ENCODE measurements around the gene NUMB. TPM values are rescaled to one million over a fixed set of nuclear protein-coding genes. Genes with fewer than 3 reads are reported as not detected.

NUMB gene
- total and polyA plus RNA-seq, 2 of the 13 experiments (the other 11 are each of a cell fraction or from before 2014, with no cell fraction given), result 20.3 to 71.1 TPM

GRCh38 chr14:73462048-73462715 is 3.8 kb upstream of the NUMB start (continued):
- no peak for TF ChIP-seq NKX3-1 (CRISPR knock-in tag; IDR thresholded peaks at IDR 0.05)
- 0 out of 2 replicates have a peak, but pooled peaks have one; percentile 50 for TF ChIP-seq ZBTB42 (CRISPR knock-in tag; IDR thresholded peaks at IDR 0.05)
- no peak for TF ChIP-seq SMARCC2 (IDR thresholded peaks at IDR 0.05)
- TF ChIP-seq ZNF747 (CRISPR knock-in tag; IDR thresholded peaks at IDR 0.05; ENCODE audit: borderline replicate concordance), result peak; percentile 71; the same call in 1 of the 2 replicates
- peak; percentile 69 for TF ChIP-seq RARA (CRISPR knock-in tag; IDR thresholded peaks at IDR 0.05)
- TF ChIP-seq MEIS2 (CRISPR knock-in tag; IDR thresholded peaks at IDR 0.05), result no peak
- TF ChIP-seq ZNF282 (IDR thresholded peaks at IDR 0.05; ENCODE audit: partially characterized antibody), result no peak
- peak; percentile 96 for TF ChIP-seq MYC (CRISPR knock-in tag; IDR thresholded peaks at IDR 0.05; ENCODE audit: borderline replicate concordance)
- no peak for TF ChIP-seq ZNF782 (CRISPR knock-in tag; IDR thresholded peaks at IDR 0.05; ENCODE audit: borderline replicate concordance)
- no peak for TF ChIP-seq IRF1 (CRISPR knock-in tag; IDR thresholded peaks at IDR 0.05; ENCODE audit: low read depth)
- TF ChIP-seq ZBTB39 (CRISPR knock-in tag; IDR thresholded peaks at IDR 0.05), result no peak
- TF ChIP-seq ZNF850 (CRISPR knock-in tag; conservative IDR thresholded peaks at IDR 0.05), result no peak
- peak; percentile 78; the same call in 1 of the 2 replicates for TF ChIP-seq TFAP4 (IDR thresholded peaks at IDR 0.05; ENCODE audit: borderline replicate concordance, low read depth)
- peak; percentile 22; the same call in 1 of the 2 replicates for TF ChIP-seq JUN (CRISPR knock-in tag; IDR thresholded peaks at IDR 0.05)
- TF ChIP-seq RXRB (CRISPR knock-in tag; IDR thresholded peaks at IDR 0.05; ENCODE audit: borderline replicate concordance), result peak; percentile 40; the same call in 1 of the 2 replicates
- TF ChIP-seq MBNL3 (CRISPR knock-in tag; conservative IDR thresholded peaks at IDR 0.05), result no peak
- TF ChIP-seq PITX1 (CRISPR knock-in tag; IDR thresholded peaks at IDR 0.05), result peak; percentile 92
- TF ChIP-seq ZNF646 (CRISPR knock-in tag; IDR thresholded peaks at IDR 0.05), result no peak
- no peak; the same call in 1 of the 2 replicates for TF ChIP-seq BRF2 (CRISPR knock-in tag; IDR thresholded peaks at IDR 0.05)
